SH-SY5Y (cell line): ENCODE results near the gene NR4A2.

Source experiments
- GATA2 ChIP-seq: IDR thresholded peaks from 2 replicates; pipeline ENCODE4 v1.6.1; 2011; ENCODE audit warnings: mild to moderate bottlenecking, low read depth, low read length
- GATA3 ChIP-seq: IDR thresholded peaks from 2 replicates; pipeline ENCODE4 v1.6.1; 2011; ENCODE audit warnings: low read depth, mild to moderate bottlenecking, low read length, moderate library complexity

DNA sequence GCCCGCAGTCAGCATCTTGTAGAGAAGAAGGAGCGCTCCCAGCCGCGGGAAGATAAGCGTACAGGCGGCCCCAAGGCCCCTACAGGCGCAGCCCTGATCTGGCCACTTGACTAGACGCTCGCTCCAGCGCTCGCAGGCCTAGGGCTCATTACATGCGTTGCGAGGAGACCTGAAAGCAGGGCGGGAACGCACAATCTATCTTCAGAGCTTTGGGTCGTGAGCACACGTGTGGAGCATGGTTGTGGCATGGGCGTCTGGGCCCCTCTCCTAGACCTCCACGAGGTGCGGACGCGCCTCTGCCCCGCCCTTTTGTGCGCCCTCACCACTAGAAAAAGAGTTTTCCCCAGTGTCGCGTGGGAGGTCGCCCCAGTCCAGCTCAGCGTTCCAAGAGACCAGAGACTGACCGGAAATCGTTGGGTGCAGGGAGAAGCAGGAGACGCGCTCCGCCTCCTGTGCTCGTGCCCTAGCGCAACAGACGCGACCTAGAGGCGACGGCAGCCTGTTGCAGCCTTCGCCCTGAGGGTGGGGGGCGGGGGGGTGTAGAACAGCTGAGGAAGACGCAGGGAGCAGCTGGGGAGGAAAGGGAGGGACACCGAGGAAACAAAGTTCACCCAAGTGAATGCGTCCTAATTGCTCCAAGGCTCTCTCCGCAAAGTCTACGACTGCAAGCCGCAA lies 12.6 kb downstream of the NR4A2 start:
- no peak for TF ChIP-seq GATA2
- no peak for TF ChIP-seq GATA3
